Measurements from ENCODE around the gene CDK14.

CDK14 gene

DNA sequence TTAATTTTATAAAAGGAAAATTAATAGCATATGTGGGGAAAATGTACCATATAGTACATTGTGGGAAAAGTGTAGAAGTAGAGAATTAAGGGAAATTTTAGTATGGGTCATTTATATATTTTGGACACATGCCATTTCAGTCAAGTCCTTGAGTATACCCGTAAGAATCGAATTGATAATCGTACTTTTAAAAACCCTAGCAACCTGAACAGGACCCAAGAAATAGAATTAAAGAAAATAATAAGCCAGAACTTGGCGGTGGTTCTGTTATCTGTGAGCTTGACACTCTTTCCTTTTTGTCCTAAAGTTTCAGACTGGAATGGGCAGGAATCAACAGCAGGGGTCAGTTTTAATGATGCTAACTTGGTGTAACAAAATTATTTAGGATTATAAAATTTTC, 221.0 kb downstream of the CDK14 start:
- no peak for DNase-seq

DNA sequence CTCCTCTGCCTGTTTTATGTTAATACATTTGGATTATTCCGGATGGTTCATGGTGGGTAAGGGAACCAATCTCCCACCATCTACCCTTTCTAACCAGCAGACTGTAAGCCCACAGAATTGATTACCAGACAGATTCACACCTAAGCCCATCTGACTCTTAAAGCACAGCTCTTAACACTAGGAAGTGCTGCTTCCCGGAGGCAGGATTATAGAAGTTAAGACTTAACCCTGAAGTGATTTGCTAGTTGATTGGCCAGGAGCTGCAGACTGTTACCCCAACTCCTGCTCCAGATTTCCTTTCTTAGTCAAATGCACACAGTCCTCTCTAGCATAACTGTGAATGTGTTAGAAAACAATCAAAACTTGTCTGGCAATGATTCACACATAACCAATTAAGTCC, 221.7 kb downstream of the CDK14 start:
- DNase-seq, result no peak

DNA sequence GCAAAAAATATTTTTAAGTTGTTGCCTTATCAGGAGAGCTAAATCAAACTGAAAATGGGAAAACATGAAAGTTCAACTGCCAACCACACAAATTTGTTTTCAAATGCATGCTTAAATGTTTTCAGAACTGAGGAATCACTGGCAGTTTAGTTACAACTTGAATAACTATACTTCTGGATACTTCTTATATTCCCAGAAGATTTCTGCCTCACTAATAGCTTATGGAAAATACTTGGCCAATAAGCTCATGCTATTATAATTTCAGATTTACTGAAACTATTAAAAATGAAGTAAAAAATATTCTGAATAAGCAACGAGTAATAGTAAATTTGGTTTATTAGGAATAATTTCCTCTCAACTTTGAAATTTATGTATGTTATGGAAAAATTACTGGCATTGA, 222.2 kb downstream of the CDK14 start:
- DNase-seq, result no peak

DNA sequence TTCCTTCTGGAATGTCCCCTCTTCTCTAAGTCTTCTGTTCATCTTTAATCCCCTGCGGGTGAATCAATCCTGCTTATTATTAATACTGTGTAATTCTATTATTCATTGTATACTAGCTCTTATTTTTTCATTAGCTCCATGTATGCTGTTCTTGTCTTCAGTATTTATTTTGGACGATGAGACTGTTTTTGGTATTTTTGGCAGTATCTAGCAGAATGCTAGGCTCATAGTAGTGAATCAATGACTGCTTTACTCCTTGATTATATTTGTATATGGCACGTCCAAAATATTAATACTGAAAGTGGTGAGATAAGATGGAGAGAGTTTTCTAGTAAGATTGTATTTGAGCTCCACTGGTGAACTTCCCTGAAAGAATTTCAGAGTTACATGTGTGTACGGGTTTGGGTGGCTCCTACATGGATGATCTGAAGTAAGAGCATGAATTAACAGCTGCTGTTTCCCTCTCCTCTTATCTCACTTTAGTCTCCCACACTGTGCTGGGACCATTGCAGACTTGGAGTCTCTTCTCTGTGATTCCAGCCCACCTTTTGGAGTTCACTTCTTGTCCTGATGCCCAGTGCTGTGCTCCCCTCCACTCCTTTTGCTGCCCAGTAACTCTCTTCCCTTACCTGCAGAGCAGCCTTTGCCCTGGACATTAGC, 226.0 kb downstream of the CDK14 start:
- no peak for DNase-seq

DNA sequence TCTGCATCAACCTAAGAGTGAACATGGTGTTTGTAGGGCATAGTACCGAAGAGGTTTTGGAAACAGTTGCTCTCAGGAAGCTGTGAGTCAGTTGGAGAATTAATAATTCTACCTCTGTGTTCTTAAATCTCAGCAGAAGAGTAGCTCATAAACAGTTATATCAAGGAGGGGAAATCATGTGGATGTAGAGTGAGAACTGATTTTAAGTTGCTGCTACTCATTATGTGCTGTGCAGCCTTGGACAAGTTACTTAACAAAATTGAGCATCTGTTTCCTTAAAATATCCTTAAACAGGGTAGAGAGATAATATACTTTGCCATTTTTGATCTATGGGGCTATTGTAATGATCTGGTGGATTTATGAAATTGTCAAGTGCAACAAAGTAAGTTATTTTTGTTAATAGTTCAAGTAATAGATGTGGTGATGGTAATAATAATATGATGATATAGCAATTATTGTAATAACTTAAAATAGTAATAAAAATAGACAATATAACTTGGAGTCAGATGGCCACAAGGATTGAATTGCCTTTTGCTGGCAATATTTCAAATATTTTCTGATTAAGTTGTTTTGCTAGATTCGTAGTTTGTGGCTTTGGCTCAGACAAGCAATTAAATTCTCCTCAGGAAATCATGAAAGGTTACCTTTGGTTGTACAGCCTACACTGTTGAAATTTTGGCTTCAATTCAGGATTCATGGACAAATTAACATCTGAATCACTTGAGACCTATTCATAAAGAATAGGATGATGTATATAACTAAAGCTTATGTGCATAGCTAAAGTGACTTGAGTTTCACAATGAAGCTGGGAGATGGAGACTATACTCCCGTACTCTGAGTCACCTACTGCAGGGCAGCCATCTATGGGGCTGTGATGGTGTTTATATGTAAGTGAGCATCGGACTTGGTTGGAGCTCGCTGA, 228.5 kb downstream of the CDK14 start:
- DNase-seq, result no peak

DNA sequence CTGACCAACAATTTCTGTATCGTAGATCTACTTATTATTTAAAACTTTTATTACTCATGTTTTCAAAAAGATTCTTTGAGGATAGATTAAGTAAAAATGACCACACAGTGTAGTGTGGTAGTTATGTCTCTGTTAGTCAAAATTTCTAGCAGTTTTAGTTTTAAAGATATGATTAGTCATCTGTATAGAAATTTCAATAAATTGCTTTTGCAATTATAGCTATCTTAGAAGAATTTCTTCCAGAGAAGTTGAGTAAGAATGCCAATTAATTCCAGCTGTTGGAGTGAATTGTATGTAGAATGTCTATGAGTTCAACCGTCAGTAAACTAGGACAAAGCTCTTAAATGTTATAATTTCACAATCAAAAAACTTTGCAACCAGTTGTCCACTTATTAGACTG, 229.7 kb downstream of the CDK14 start:
- no peak for DNase-seq

DNA sequence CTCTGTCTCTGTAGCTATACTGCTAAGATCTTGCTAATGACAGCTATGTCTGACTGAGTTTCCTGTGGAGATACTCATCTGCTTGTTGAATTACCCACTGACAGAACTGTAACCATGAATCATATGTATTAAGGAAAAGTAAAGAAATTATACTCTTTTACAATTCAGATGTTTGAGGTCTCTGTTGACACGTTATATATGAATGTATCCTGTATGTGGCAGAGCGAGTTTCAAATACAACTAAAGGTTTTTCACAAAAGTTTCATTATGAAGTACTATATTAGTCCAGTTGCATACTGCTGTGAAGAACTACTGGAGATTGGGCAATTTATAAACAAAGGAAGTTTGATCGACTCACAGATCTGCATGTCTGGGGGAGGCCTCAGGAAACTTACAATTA, 232.5 kb downstream of the CDK14 start:
- DNase-seq, result no peak

DNA sequence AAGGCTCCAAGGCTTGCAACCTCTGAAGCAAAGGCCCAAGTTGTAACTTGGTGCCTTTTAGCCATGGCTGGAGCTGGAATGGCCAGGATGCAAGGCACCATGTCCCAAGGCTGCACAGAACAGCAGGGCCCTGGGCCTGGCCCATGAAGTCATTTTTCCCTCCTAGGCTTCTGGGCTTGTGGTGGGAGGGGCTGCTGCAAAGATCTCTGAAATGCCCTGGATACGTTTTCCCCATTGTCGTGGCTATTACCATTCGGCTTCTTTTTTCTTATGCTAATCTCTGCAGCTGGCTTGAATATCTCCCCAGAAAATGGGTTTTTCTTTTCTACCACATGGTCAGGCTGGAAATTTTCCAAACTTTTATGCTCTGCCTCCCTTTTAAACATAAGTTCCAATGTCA, 234.2 kb downstream of the CDK14 start:
- DNase-seq, result no peak

DNA sequence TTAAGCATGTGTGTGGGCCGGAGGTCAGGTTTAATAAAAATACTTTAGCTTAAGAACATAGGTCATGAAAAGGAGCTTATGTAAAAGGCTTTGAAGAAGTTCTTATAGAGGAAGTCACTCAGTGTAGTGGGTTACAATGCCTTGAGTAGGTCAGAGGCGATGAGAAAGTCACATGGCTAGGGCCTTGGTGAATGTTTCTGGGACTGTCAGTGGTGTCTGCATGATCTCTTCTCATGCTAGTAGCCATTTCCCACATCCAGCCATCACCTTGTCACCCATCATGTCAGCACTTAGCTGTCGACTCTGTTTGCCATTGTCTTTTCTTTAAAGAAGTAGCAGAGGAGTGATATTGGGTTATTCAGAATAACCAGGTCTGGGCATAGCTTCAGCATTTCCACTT, 236.6 kb downstream of the CDK14 start:
- DNase-seq, result no peak

DNA sequence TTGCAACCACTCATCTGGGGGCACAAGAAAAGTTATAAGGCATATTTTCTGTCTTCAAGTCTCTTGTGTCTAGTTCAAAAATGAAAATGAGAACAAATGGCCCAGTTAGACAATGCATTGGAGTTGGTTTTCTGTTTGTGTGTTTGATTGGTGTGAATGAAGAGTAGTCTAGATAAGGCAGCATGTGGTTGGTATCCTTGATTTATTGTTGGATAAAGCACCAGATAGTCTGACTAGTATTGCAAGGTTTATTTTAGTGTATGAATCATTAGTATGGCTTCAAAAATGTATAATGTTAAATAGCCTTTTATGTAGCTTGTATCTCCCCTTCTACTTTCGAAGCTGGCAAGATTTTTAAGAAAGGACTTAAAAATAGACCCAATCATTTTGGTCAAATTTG, 237.3 kb downstream of the CDK14 start:
- no peak for DNase-seq

DNA sequence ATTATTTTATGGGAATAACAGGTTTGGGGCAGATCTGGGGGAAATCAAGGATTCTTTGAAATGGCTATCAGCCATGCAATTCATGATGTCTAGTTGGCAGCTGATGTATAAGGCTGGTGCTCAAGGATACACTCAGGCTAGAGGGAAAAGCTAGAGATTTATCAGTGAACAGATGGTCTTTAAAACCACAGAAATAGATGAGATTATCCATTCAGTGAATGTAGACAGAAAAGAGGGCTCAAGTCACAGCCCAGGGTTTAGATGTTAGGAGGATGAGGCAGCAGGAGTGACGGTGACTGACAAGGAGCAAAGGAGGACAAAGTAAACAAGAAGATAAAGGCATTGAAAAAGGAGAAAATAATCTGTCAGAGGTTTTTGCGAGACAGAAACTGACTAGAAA, 238.7 kb downstream of the CDK14 start:
- no peak for DNase-seq

DNA sequence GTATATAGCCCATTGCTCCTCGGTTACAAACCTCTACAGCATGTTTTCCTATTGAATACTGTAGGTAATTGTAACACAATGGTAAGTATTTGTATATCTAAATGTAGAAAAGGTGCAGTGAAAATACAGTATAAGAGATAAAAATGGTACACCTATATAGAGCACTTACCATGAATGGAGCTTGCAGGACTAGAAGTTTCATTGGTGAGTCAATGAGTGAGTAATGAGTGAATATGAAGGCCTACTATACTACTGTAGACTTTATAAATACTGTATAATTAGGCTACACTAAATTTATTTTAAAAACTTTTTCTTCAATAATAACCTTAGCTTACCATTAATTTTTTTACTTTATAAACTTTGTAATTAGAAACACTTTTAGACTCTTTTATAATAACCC, 239.7 kb downstream of the CDK14 start:
- DNase-seq, result no peak

DNA sequence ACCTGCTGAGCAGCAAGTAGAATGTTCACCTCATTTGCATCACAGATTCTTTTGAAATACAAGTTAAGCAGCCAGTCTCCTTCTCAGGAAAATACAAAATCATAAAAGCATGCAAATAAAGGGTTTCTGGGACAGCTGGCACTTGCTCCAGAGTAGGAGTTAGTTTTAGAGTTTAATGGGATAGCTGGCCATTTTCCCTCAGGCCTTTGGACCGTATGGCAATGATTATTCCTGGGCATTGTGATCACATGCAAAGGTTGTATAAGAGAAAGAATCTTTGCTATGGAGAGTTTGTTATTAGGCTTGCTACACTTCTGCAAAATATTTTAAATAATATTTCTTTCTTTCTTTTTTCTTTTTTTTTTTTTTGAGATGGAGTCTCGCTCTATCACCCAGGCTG, 240.8 kb downstream of the CDK14 start:
- DNase-seq, result no peak

DNA sequence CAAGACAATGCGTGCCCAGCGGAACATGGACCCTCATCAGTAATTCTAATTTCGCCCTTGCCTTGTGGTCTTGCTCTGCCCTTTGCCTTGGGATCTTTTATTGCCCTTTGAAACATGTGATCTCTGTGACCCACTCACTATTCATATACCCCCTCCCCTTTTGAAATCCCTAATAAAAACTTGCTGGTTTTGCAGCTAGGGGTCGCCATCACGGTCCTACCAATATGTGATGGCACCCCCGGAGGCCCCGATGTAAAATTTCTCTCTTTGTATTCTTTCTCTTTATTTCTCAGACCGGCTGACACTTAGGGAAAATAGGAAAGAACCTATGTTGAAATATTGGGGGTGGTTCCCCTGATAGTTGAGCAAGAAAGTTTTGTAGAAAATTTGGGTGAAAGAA, 242.7 kb downstream of the CDK14 start:
- no peak for DNase-seq

DNA sequence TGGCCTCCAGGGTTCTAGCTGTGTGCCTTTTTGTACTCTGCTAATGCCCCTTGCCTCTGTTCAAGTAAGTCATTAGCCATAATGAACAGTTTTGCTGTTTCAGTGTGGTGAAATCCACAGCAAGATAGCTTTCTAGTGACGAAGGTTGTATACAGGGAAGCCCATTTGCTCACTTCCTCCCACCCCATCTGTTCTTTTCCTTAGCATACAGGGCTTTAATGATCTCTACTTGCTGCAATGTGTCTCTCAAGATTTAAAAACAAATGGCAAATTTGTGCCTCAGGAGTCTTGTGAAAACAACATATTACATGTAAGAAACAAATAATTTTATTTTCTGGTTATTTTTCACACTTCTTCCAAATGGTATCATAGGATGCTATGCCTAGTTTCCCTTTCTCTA, 243.2 kb downstream of the CDK14 start:
- DNase-seq, result no peak

DNA sequence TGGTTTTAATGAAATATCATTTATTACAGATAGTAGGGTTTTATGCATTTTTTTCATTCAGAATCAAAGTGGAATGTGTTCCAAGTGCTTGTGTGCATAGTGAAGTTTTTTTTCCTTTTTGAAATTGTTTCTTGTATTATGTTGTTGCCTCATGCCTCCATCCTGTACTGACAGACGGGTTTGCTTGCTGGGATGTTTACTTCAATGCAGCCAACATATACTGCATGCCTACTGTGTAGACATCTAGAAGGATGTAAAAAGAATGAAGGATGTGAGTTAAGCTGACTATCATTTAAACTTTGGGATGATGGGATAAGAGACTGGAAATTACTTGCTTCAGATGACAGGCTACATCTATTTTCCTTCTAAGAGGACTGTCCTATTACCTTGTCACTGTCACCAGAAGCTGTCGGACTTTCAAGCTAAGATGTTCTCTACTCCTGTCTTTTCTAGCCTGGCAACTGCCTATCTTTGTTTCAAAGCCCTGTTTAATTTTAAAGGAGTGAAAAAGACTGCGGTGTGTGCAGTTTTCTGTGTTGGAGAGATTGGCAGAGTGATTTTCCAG, 243.7 kb downstream of the CDK14 start:
- DNase-seq, result no peak

DNA sequence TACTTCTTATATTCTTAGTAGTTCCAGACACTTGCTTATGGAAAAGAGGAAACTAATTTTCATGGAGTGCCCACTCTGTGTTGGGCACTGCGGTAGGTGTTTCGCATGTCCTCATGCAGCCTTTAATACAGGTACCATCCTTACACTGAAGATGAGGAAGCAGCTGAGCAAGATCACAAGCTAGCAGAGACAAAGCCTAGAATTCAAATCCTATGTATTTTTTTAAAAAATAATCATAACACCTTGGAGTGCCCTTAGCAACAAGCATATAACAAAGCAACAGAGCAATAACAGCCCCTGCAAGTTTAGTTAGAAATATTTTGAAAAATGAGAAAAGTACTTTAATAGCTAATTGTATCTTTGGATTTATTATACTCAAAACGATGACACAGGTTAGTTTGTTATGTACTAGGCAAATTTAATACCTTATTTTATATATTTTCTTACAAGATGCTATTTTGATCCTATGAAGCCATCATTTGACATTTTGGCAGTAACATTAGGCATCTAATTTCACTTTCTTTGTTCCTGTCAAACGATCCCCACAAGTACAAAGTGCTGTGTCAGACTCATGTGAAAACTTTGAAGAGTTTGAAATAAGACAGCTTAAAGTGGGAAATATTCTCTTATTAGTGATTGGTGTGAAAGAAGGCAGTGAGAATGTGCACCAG, 245.8 kb downstream of the CDK14 start:
- DNase-seq, result no peak

DNA sequence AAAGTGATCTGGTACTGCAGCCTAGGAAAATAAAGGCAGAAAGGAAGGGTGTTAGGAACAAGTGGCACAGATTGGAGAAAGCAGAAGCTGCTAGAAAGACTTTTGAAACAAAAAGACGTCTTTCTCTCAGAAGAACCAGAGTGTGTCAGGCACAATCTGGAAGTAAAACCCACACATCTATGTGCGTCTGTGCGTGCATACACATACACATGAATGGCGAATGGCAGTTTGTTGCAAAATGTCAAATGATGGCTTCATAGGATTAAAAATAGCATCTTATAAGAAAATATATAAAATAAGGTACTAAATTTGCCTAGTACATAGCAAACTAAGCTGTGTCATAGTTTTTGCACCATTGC, 246.3 kb downstream of the CDK14 start:
- no peak for DNase-seq

DNA sequence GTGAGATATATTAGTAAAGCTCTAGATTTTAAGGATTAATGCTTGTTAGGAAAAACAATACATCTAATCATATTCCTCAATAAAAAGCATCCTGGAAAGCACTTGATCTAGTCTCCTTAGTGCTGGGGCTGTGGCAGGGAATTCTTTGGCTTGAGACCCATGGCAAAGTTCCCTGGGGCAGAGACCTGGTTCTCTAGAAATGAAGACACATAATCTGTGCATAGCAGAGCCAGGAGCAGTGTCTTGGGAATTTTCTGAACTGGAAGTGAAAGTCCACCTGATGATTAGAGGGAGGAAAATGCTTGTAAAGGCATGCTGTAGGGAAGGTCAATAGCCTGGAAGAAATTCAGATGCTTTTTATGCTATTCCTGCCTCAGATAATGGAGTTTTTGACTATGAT, 247.4 kb downstream of the CDK14 start:
- no peak for DNase-seq

DNA sequence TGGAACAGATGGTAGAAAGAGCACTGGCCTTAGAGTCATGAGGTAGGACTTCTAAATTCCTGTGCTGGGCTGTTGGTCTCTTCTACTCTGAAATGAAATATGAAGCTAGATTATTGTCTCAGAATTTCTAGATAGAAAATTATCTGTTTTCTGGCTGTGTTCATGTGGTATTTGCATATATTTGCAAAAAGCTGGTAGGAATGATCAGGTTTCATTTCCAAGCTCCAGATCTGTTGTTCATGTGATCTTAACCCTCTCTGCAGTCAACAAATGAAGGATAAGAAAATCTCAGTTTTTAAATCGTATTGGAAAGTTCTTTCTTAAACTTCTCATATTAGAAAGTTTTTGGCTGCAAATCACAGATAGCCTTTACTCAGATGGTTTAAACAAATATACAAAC, 248.3 kb downstream of the CDK14 start:
- no peak for DNase-seq

DNA sequence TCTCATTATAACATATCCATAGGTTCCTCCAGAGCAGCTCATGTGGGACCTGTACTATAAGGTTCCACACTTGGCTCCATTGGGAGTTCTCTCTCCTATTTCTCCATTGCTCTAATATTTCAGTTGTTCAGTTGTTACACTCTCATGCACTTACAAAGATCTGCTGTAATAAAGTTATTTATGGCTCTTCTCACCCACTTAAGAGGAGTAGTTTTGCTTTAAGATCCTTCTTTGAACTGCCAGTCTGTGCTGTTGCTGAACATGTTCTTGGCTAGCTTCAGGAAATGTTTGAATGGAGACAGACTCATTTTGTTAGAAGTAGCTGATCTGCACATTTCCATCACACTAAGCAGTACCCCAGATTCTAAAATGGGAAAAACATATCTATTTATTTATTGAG, 250.1 kb downstream of the CDK14 start:
- no peak for DNase-seq

DNA sequence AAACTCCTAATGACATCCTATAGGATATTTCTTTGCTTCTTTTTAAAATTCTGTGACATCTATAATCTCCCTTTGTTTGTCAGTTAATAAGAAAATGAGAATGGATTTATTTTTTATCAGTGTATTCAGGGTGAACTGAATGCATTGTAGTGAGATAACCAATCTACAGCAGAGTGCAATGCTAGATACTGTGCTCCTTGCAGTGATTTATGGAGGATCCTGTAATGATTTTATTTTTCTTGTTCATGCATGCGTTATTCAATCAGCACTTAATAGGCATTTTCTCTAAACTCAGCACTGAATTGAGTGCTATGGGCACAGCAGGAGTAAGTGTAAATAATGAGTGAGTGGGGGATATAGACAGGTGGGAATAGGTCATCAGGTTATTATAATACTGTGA, 253.9 kb downstream of the CDK14 start:
- no peak for DNase-seq

DNA sequence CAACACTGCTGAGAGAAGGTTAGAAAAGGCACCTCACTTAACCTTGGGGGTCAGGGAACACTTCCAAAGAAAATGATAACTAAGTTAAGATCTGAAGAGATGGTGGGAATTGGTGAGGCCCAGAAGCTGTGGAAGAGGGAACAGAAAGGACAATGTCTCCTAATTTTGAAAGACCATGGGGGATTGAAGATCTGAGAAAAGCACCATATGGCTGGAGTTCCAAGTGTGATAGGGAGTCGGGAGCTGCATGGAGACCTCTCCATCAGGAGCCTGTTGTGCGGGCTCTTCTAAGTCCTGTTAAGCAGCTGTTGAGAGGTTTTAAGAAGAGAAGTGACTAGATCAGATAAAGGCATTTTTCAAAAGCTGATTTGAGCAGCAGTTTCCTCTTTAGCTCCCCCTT, 254.3 kb downstream of the CDK14 start:
- DNase-seq, result no peak

DNA sequence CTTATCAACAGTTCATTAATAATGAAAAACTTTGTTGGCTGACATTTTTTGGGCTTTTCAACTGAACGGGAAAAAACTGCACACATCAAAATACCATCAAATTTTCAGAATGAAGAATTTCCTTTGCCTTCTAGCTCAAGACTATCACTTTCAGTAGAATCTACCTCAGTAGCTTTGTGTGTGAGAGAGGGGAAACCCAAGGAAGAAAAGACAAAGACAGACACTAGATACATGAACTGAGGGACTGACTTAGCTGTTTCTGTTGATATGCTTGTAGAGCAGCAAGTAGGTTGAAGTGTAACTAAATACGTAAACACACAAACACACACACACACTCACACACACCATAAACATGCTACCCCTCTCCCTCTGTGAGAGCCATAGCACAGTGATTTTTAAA, 257.1 kb downstream of the CDK14 start:
- DNase-seq, result no peak

All from CD4-positive, alpha-beta T cell treated with Interleukin-4 for 4 hours (primary cell).